MM.1S (cell line): ENCODE results near the gene EMX1.

ENCODE experiments used
- DNase-seq: peaks from one replicate; pipeline ENCODE4 v3.0.0-alpha.2; 2015
- H2AFZ ChIP-seq: fragments of 300-600 bp; sonication (generic); 2 replicates; pipeline ENCODE4 v1.6.0; 2016; ENCODE audit warnings: antibody characterized with exemption, low read length
- H3F3A ChIP-seq: fragments of 300-600 bp; sonication (generic); 2 replicates; pipeline ENCODE4 v1.6.1; 2016; ENCODE audit warnings: mild to moderate bottlenecking, antibody characterized with exemption, low read length, moderate library complexity, mixed read lengths; ENCODE audit not compliant: insufficient read depth
- H3K27ac ChIP-seq: fragments of 300-600 bp; sonication (generic); 2 replicates; pipeline ENCODE4 v1.5.1; 2016; ENCODE audit warnings: mild to moderate bottlenecking, low read length
- H3K27me3 ChIP-seq: fragments of 300-600 bp; sonication (generic); replicated peaks from 2 replicates; pipeline ENCODE4 v1.6.0; 2016; ENCODE audit warnings: low read length; ENCODE audit not compliant: insufficient read depth
- H3K36me3 ChIP-seq: fragments of 300-600 bp; sonication (generic); replicated peaks from 2 replicates; pipeline ENCODE4 v1.6.1; 2016; ENCODE audit warnings: mild to moderate bottlenecking, low read length, mixed read lengths; ENCODE audit not compliant: insufficient read depth
- H3K4me1 ChIP-seq: fragments of 300-600 bp; sonication (generic); 2 replicates; pipeline ENCODE4 v1.6.1; 2016; ENCODE audit warnings: low read length, mixed read lengths
- H3K4me2 ChIP-seq: fragments of 300-600 bp; sonication (generic); 2 replicates; pipeline ENCODE4 v1.6.0; 2016; ENCODE audit warnings: low read depth, low read length
- H3K4me3 ChIP-seq: fragments of 300-600 bp; sonication (generic); 2 replicates; pipeline ENCODE4 v1.5.1; 2016; ENCODE audit warnings: low read length, mixed read lengths
- H3K79me2 ChIP-seq: fragments of 300-600 bp; sonication (generic); 2 replicates; pipeline ENCODE4 v1.6.1; 2016; ENCODE audit warnings: mixed run types, low read length, mixed read lengths
- H3K9ac ChIP-seq: fragments of 300-600 bp; sonication (generic); 2 replicates; pipeline ENCODE4 v1.6.1; 2016; ENCODE audit warnings: low read length, mixed read lengths
- H3K9me2 ChIP-seq: fragments of 300-600 bp; sonication (generic); replicated peaks from 2 replicates; pipeline ENCODE4 v1.6.1; 2016; ENCODE audit warnings: mild to moderate bottlenecking, low read length, mixed read lengths; ENCODE audit not compliant: insufficient read depth
- H3K9me3 ChIP-seq: fragments of 300-600 bp; sonication (generic); replicated peaks from 2 replicates; pipeline ENCODE4 v1.6.1; 2016; ENCODE audit warnings: mild to moderate bottlenecking, low read length, mixed read lengths; ENCODE audit not compliant: insufficient read depth
- H4K20me1 ChIP-seq: fragments of 300-600 bp; sonication (generic); 2 replicates; pipeline ENCODE4 v1.6.1; 2016; ENCODE audit warnings: mild to moderate bottlenecking, low read length, moderate library complexity, mixed read lengths; ENCODE audit not compliant: insufficient read depth
- EZH2 ChIP-seq: fragments of 300-600 bp; sonication (generic); optimal IDR thresholded peaks from 2 replicates; pipeline ENCODE3; 2017; ENCODE audit warnings: low read depth, mild to moderate bottlenecking, antibody characterized with exemption, low read length, mixed read lengths
- EZH2phosphoT487 ChIP-seq: fragments of 300-600 bp; sonication (generic); IDR thresholded peaks from 2 replicates; pipeline ENCODE4 v1.6.1; 2018; ENCODE audit warnings: antibody characterized with exemption, low read length
- TF ChIP-seq, protein P1 (sequence below): fragments of 300-600 bp; sonication (generic); IDR thresholded peaks from 2 replicates; pipeline ENCODE4 v1.5.1; 2016; ENCODE audit warnings: antibody characterized with exemption, low read length, mixed read lengths

EMX1 gene

DNA sequence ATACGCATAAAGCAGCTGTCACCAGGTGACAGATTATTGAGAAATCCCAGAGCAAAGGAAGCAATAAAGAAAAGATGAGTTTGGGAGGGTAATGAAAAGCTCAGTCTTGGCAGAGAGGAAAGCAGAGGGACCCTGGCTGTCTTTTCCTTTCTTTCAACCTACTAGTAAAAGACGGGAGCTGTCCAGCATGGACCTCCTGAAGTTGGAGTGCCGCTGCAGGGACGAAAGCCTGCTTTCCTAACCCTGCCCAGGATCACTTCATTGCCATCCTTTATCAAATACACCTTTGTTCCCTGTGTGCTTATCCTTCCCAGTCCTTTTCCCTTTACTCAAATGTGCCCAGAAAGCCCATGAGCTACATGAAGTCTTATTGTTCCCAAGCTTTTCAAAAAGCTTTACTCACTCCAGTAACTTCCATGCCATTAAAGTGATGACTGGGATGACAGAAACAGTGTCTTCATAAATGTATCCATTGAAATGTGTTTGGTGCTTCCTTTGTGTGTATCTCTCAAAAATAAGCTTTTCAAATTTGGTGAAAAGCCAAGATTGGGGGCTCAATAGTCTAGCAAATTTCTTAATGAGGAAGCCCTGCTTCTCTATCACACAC, 33.9 kb upstream of the EMX1 start:
- Histone ChIP-seq H3K36me3 (no peaks in the 10 kb centered on the region), H3K9me2 (no peaks in the 10 kb centered on the region), H4K20me1 (no peaks in the 10 kb centered on the region), H3K4me2 (no peak overlapping the region), H3K9ac (no peak overlapping the region), H3K4me1 (no peaks in the 10 kb centered on the region), H3F3A (no peaks in the 10 kb centered on the region), H3K4me3 (no peak overlapping the region), H2AFZ (no peak overlapping the region), H3K79me2 (no peaks in the 10 kb centered on the region), H3K9me3 (no peaks in the 10 kb centered on the region), H3K27ac (no peak overlapping the region), H3K27me3 (peaks cover 12% of the 10 kb centered on the region; the same call in 1 of the 2 replicates)
- DNase-seq: peak; percentile 20
- TF ChIP-seq EZH2phosphoT487 (no peak), EZH2 (no peak)
- TF ChIP-seq, protein P1, sequence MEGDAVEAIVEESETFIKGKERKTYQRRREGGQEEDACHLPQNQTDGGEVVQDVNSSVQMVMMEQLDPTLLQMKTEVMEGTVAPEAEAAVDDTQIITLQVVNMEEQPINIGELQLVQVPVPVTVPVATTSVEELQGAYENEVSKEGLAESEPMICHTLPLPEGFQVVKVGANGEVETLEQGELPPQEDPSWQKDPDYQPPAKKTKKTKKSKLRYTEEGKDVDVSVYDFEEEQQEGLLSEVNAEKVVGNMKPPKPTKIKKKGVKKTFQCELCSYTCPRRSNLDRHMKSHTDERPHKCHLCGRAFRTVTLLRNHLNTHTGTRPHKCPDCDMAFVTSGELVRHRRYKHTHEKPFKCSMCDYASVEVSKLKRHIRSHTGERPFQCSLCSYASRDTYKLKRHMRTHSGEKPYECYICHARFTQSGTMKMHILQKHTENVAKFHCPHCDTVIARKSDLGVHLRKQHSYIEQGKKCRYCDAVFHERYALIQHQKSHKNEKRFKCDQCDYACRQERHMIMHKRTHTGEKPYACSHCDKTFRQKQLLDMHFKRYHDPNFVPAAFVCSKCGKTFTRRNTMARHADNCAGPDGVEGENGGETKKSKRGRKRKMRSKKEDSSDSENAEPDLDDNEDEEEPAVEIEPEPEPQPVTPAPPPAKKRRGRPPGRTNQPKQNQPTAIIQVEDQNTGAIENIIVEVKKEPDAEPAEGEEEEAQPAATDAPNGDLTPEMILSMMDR: no peak

DNA sequence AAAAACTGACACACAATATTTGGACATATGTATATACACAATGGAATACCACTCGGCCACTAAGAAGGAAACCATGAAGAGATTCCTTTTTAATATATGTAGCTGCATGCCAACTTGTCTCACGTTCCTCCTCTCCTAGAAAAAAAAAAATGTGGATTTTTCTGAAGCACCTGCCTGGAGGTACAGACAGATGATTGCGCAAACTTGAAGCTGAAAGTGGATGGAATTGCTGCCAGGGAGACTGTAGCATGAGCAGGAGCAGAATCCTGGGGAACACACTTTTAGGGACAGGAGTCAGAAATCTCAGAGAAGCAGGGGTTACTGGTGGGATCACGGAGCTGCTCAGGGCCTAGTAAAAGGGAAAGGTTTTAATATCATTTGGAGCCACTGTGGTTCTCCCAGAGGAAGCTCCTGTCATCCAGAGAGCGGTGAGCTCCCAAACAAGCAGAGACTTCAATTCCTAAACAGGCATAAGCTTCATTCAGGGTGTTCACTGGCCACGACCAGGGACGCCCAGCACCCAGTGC, 30.8 kb upstream of the EMX1 start:
- Histone ChIP-seq H3K27me3 (peaks cover 12% of the 10 kb centered on the region; the same call in 1 of the 2 replicates), H3K9ac (no peak overlapping the region), H3K9me3 (no peaks in the 10 kb centered on the region), H3K4me1 (no peaks in the 10 kb centered on the region), H3K36me3 (no peaks in the 10 kb centered on the region), H3K4me2 (peak overlapping the region; percentile 77), H3K79me2 (no peaks in the 10 kb centered on the region), H2AFZ (peak overlapping the region; percentile 71), H3K9me2 (no peaks in the 10 kb centered on the region), H4K20me1 (no peaks in the 10 kb centered on the region), H3K4me3 (peak overlapping the region; percentile 62), H3F3A (no peaks in the 10 kb centered on the region), H3K27ac (no peak overlapping the region)
- DNase-seq: no peak
- TF ChIP-seq, protein P1: no peak
- no peak for TF ChIP-seq EZH2phosphoT487
- no peak for TF ChIP-seq EZH2

DNA sequence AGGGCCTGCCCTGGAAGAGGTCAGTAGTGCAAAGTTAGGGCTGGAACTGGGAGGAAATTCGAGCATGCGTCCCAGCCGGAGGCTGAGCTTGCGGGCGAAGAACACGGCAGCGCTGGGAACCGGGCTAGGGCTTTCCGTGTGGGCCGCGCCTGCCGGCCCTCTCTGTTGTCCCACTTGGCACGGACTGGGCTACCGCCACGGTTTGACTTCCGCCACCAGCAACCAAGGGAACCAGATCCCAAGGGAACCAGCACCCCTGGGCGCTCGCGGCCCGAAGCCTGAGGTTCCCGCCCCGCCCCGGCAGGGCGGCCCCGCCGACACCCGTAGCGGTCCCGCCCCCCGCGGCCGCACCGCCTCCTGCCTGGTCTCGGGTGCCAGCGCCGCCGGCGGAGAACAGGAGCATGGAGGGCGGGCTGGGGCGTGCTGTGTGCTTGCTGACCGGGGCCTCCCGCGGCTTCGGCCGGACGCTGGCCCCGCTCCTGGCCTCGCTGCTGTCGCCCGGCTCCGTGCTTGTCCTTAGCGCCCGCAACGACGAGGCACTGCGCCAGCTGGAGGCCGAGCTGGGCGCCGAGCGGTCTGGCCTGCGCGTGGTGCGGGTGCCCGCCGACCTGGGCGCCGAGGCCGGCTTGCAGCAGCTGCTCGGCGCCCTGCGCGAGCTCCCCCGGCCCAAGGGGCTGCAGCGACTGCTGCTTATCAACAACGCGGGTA, 30.1 kb upstream of the EMX1 start, which contains the start of gene SPR:
TSS of gene SPR (plus strand) at position 377 of the 708 bp plus-strand sequence. CDS start at position 402, 25 bp downstream.
- DNase-seq: peak; percentile 83
- peaks cover 12% of the 10 kb centered on the region; the same call in 1 of the 2 replicates for H3K27me3 ChIP-seq

More for the DNA sequence above, 30.1 kb upstream of the EMX1 start, which contains the start of gene SPR:
- Histone ChIP-seq H3F3A (no peaks in the 10 kb centered on the region), H3K79me2 (no peaks in the 10 kb centered on the region), H4K20me1 (no peaks in the 10 kb centered on the region), H3K9me2 (no peaks in the 10 kb centered on the region), H3K9me3 (no peaks in the 10 kb centered on the region), H3K4me2 (peak within 1 kb of the TSS; percentile 77), H2AFZ (peak within 1 kb of the TSS; percentile 71), H3K4me3 (peak within 1 kb of the TSS; percentile 62), H3K27ac (no peak within 1 kb of the TSS), H3K36me3 (no peaks in the 10 kb centered on the region), H3K9ac (peak within 1 kb of the TSS; percentile 24; the same call in 1 of the 2 replicates), H3K4me1 (no peaks in the 10 kb centered on the region)
- no peak for TF ChIP-seq EZH2
- TF ChIP-seq, protein P1: no peak
- TF ChIP-seq EZH2phosphoT487: no peak
